Kidney (tissue), 14 donors: ENCODE measurements around the gene CFAP44. TPM values are rescaled to one million over a fixed set of nuclear protein-coding genes. Genes with fewer than 3 reads are reported as not detected.

ENCODE experiments used
- DNase-seq, 5 donors: peaks; one replicate each; pipeline ENCODE4 v3.0.0-alpha.2; 2013 to 2020
- FAIRE-seq: peaks from 2 replicates; lab custom pipeline; 2012; peaks lifted over from hg19 to GRCh38; lab: Jason Lieb, UNC
- H3K27ac ChIP-seq, 2 donors: one replicate each; pipeline ENCODE4 v1.7.0; 2013; ENCODE audit warnings: low read depth in 2 of 2, low read length in 2 of 2, inconsistent platforms in 1 of 2
- H3K27me3 ChIP-seq: one replicate; pipeline ENCODE4 v1.7.1; 2013; ENCODE audit warnings: low read length, inconsistent platforms; ENCODE audit not compliant: control insufficient read depth, insufficient read depth
- H3K36me3 ChIP-seq, 3 donors: one replicate each; pipeline versions ENCODE4 v1.7.0 to v1.7.1; 2013; ENCODE audit warnings: low read length in 3 of 3, control low read depth in 1 of 3, inconsistent platforms in 1 of 3; ENCODE audit not compliant: insufficient read depth in 3 of 3, control insufficient read depth in 2 of 3
- H3K4me1 ChIP-seq, 3 donors: one replicate each; pipeline versions ENCODE4 v1.7.0 to v1.7.1; 2013; ENCODE audit warnings: low read length in 3 of 3, inconsistent platforms in 1 of 3, low read depth in 1 of 3; ENCODE audit not compliant: control insufficient read depth in 2 of 3, insufficient read depth in 2 of 3
- H3K4me3 ChIP-seq, 3 donors: one replicate each; pipeline versions ENCODE4 v1.7.0 to v1.8.1; 2013; ENCODE audit warnings: low read length in 3 of 3, control low read depth in 1 of 3, inconsistent platforms in 1 of 3
- H3K9ac ChIP-seq, 3 donors: one replicate each; pipeline versions ENCODE4 v1.7.0 to v1.7.1; 2013; ENCODE audit warnings: low read length in 3 of 3, control low read depth in 1 of 3, inconsistent platforms in 1 of 3
- H3K9me3 ChIP-seq, 3 donors: one replicate each; pipeline versions ENCODE4 v1.7.0 to v1.7.1; 2013; ENCODE audit warnings: low read length in 3 of 3, control low read depth in 1 of 3, inconsistent platforms in 1 of 3; ENCODE audit not compliant: control insufficient read depth in 2 of 3, insufficient read depth in 1 of 3
- CTCF ChIP-seq: IDR thresholded peaks from 3 replicates; pipeline ENCODE4 v1.5.1; 2012; ENCODE audit warnings: mild to moderate bottlenecking, moderate library complexity, borderline replicate concordance; ENCODE audit not compliant: insufficient read depth; ENCODE audit errors: extremely low read depth
- intact Hi-C: fragments of 100-400 bp; cut with DNase I; formaldehyde crosslinking; loops from one replicate; pipeline ENCODE4 v1.11.1; 2022
- polyA plus RNA-seq: library from polyadenylated mRNA; stranded (reverse); fragments of 350-450 nt; fragmentation: Illumina TruSeq; extraction: RNeasy Lipid Tissue Mini Kit (QIAGEN cat#74804); gene quantifications from one replicate; pipeline ENCODE4 v1.2.3, GENCODE V29; 2014; ENCODE audit warnings: low read depth, low replicate concordance; ENCODE audit not compliant: insufficient read depth
- total RNA-seq: library from RNA; stranded (reverse); fragmentation: NEBNext Ultra II Directional; extraction: Animal tissue kit (Norgen Biotek cat#: 25700); gene quantifications from one replicate; pipeline ENCODE4 v1.2.1, GENCODE V29; 2021
- donor health status: control.
- donor health status: control.
- donor health status: control.
- donor health status: control.
- donor health status: control.
- donor health status: DM: yes; HTN: yes; CAD: no.
- donor health status: Normal renal cell carcinoma (clear cell type).

CFAP44 gene
- total and polyA plus RNA-seq, 2 donors from 2014 or later: 2.8 to 11.0 TPM

- no peaks in the 10 kb centered on the region for H3K9me3 ChIP-seq
- no peak overlapping the region for H3K4me3 ChIP-seq
- H3K27ac ChIP-seq: no peak overlapping the region
- FAIRE-seq (no peak), DNase-seq (no peak)
- no peak overlapping the region for H3K9ac ChIP-seq
- H3K36me3 ChIP-seq: no peaks in the 10 kb centered on the region
- H3K27me3 ChIP-seq: no peaks in the 10 kb centered on the region
- H3K4me1 ChIP-seq: no peaks in the 10 kb centered on the region
- TF ChIP-seq CTCF: no peak
- intact Hi-C loops: no loop called here
These were observed 3.9 kb downstream of the CFAP44 start for GRCh38 chr3:113437411-113437810.

DNA sequence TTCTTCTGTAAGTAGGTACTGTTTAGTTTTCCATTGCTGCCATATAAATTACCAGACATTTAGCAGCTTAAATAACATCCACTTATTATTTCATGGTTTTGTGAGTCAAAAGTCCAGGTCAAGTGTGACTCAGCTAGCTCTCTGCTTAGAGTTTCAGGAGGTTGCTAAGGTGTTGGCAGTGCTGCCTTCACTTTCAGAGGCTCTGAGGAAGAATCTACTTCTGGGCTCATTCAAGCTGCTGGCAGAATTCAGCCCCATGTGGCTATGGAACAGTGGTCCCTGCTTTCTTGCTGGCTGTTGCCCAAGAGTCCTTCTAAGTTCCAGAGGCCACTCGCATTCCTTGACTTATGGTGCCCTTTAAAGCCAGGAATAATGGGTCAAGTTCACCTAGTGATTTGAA is 4.5 kb downstream of the CFAP44 start:
- no peak overlapping the region for H3K27ac ChIP-seq
- DNase-seq (no peak), FAIRE-seq (no peak)
- no peaks in the 10 kb centered on the region for H3K4me1 ChIP-seq
- no peak overlapping the region for H3K9ac ChIP-seq
- TF ChIP-seq CTCF: no peak
- no peak overlapping the region for H3K4me3 ChIP-seq
- H3K36me3 ChIP-seq: no peaks in the 10 kb centered on the region
- no peaks in the 10 kb centered on the region for H3K27me3 ChIP-seq
- intact Hi-C loops: no loop called here
- no peaks in the 10 kb centered on the region for H3K9me3 ChIP-seq

DNA sequence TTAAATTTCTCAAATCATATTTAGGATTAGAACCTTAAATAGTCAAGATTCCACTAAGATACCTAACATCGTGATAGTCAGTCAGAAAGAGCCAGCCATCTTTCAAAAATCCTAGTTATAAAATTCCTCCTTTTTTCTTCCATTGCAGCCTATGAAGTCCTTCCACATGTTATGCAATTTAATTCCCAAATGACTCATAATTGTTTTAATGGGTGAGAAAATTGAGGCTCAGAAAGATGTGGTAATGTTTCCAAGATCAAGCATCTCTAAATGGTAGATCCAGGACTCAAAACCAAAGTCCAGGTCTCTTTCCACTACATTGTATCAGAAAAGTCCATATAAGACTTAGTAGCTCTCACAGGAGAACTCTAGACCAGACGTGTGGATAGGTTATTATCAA is 9.5 kb downstream of the CFAP44 start:
- H3K4me3 ChIP-seq: no peak overlapping the region

More for the DNA sequence above, 9.5 kb downstream of the CFAP44 start:
- Histone ChIP-seq H3K9ac (no peak overlapping the region), H3K9me3 (no peaks in the 10 kb centered on the region), H3K27me3 (no peaks in the 10 kb centered on the region), H3K27ac (no peak overlapping the region), H3K36me3 (peaks cover 0 to 2% (median under 1%) of the 10 kb centered on the region in 3 donors), H3K4me1 (no peaks in the 10 kb centered on the region)
- FAIRE-seq (no peak), DNase-seq (no peak)
- intact Hi-C loops: no loop called here
- no peak for TF ChIP-seq CTCF
